Measurements from ENCODE around the gene SYNGR2. TPM values are rescaled to one million over a fixed set of nuclear protein-coding genes. Genes with fewer than 3 reads are reported as not detected.
"Not testable (repeated sequence)": the region's sequence is repeated elsewhere in the genome, so short reads cannot be mapped to it uniquely, and the experiment has no call there.

SYNGR2 gene
- total and polyA plus RNA-seq, 8 donors = 28.6 to 219 (median 56.6) TPM

DNA sequence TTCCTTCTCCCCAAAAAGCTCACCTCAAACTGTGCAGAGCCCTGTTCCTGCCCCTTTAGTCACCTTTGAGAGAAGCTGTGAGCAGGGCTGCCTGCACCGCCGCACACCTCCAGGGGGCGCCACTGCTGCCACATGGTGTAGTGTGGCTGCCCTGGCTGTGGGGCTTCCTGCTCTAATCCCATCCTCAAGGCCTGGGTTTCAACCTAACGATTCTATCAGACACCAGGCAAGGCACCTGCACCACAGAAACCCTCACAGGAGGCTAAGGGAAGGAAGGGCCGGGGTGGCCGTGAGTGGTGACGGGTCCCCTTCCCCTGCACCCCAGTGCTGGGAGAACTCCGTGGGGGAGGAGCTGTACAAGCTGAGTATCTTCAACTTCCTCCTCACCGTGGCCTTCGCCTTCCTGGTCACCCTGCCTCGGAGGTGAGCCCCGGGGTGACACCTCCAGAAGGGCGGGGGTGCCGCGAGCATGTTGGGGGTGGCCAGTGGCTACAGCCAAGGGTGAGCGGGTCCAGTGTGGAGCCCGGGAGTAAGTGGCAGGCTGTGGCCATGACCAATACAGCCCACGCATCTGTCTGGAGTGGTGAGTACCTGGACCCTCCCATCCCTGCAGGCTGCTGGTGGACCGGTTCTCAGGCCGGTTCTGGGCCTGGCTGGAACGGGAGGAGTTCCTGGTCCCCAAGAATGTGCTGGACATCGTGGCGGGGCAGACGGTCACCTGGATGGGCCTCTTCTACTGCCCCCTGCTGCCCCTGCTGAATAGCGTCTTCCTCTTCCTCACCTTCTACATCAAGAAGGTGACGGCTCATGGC is 30.8 kb upstream of the SYNGR2 start:
- Histone ChIP-seq H3K27ac (peak overlapping the region in 2 of 5 donors; percentile 18 to 31), H3K9me3 (no peaks in the 10 kb centered on the region), H3K27me3 (no peaks in the 10 kb centered on the region), H3K4me1 (peaks cover 19 to 76% (median 35%) of the 10 kb centered on the region in 4 donors), H3K36me3 (peaks cover 0 to 9% (median 0%) of the 10 kb centered on the region in 4 donors), H3K4me3 (no peak overlapping the region)
- 50 to 59% (median 50%) methylated on average over 23 to 26 of the region's 26 CpGs for WGBS, 5 donors
- intact Hi-C loops (cut with DNase I; ENCODE audit: low total_unique reads) = no loop called here
- peak in 1 of 2 donors; percentile 39 for DNase-seq
- no peak for TF ChIP-seq EP300 (IDR thresholded peaks at IDR 0.05)
- no peak for TF ChIP-seq POLR2A (IDR thresholded peaks at IDR 0.05)
- TF ChIP-seq, protein P1, sequence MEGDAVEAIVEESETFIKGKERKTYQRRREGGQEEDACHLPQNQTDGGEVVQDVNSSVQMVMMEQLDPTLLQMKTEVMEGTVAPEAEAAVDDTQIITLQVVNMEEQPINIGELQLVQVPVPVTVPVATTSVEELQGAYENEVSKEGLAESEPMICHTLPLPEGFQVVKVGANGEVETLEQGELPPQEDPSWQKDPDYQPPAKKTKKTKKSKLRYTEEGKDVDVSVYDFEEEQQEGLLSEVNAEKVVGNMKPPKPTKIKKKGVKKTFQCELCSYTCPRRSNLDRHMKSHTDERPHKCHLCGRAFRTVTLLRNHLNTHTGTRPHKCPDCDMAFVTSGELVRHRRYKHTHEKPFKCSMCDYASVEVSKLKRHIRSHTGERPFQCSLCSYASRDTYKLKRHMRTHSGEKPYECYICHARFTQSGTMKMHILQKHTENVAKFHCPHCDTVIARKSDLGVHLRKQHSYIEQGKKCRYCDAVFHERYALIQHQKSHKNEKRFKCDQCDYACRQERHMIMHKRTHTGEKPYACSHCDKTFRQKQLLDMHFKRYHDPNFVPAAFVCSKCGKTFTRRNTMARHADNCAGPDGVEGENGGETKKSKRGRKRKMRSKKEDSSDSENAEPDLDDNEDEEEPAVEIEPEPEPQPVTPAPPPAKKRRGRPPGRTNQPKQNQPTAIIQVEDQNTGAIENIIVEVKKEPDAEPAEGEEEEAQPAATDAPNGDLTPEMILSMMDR (IDR thresholded peaks at IDR 0.05) = no peak
- TF ChIP-seq POLR2AphosphoS5 (IDR thresholded peaks at IDR 0.05) = no peak

DNA sequence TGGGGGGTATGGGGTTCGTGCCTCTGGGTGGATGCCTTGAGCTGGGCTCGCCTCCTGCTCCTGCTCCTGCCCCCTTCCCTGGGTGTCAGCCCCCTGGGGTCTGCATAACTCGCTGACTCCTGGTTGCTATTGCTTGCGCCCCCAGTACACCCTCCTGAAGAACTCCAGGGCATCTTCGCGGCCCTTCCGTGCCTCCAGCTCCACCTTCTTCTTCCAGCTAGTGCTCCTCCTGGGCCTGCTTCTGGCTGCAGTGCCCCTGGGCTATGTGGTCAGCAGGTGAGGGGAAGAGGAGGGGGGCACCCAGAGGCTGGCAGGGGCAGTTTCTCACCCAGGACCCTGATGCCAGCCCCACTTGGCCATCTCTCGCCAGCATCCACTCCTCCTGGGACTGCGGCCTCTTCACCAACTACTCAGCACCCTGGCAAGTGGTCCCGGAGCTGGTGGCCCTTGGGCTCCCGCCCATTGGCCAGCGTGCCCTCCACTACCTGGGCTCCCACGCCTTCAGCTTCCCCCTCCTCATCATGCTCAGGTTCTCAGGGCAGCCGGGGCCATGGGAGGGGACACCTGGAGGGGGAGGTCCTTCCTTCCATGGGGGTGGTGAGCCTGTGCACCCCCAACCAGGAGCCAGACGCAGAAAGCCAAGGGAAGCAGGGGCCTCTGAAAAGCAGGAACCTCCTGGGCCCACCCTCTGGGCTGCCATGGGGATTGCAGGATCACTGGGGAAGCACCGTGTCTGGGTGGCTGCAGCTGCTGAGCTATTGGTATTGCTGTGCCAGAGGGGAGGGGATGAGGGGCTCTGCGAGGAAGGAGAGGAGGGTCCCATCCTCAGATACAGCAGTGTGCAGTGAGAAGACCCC is 29.9 kb upstream of the SYNGR2 start:
- WGBS, 5 donors = 81 to 85% (median 84%) methylated on average over 12 to 17 of the region's 17 CpGs
- intact Hi-C loops (cut with DNase I; ENCODE audit: low total_unique reads) = no loop called here
- Histone ChIP-seq H3K4me1 (peaks cover 19 to 76% (median 34%) of the 10 kb centered on the region in 4 donors), H3K36me3 (peaks cover 0 to 9% (median 0%) of the 10 kb centered on the region in 4 donors), H3K4me3 (no peak overlapping the region), H3K27ac (peak overlapping the region in 1 of 5 donors; percentile 18), H3K27me3 (no peaks in the 10 kb centered on the region), H3K9me3 (no peaks in the 10 kb centered on the region)
- TF ChIP-seq, protein P1 (IDR thresholded peaks at IDR 0.05) = no peak
- TF ChIP-seq EP300 (IDR thresholded peaks at IDR 0.05) (no peak), POLR2AphosphoS5 (IDR thresholded peaks at IDR 0.05) (no peak), POLR2A (IDR thresholded peaks at IDR 0.05) (no peak)
- DNase-seq = peak in 1 of 2 donors; percentile 14

DNA sequence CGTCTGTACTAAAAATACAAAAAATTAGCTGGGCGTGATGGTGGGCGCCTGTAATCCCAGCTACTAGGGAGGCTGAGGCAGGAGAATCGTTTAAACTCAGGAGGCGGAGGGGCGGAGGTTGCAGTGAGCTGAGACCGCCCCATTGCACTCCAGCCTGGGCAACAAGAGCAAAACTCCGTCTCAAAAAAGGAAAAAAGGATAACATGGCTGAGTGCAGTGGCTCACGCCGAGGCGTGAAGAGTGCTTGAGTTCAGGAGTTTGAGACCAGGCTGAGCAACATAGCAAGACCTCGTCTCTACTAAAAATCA is 28.6 kb upstream of the SYNGR2 start:
- DNase-seq; H3K36me3 ChIP-seq; H3K9me3 ChIP-seq; H3K27me3 ChIP-seq; intact Hi-C loops (cut with DNase I; ENCODE audit: low total_unique reads); H3K4me3 ChIP-seq: not testable (repeated sequence)
- WGBS, 5 donors = 72 to 79% (median 74%) methylated on average over 12 of the region's 12 CpGs
- Histone ChIP-seq H3K27ac (peak overlapping the region; percentile 16 to 52 (median 48)), H3K4me1 (peaks cover 26 to 78% (median 44%) of the 10 kb centered on the region in 4 donors)

DNA sequence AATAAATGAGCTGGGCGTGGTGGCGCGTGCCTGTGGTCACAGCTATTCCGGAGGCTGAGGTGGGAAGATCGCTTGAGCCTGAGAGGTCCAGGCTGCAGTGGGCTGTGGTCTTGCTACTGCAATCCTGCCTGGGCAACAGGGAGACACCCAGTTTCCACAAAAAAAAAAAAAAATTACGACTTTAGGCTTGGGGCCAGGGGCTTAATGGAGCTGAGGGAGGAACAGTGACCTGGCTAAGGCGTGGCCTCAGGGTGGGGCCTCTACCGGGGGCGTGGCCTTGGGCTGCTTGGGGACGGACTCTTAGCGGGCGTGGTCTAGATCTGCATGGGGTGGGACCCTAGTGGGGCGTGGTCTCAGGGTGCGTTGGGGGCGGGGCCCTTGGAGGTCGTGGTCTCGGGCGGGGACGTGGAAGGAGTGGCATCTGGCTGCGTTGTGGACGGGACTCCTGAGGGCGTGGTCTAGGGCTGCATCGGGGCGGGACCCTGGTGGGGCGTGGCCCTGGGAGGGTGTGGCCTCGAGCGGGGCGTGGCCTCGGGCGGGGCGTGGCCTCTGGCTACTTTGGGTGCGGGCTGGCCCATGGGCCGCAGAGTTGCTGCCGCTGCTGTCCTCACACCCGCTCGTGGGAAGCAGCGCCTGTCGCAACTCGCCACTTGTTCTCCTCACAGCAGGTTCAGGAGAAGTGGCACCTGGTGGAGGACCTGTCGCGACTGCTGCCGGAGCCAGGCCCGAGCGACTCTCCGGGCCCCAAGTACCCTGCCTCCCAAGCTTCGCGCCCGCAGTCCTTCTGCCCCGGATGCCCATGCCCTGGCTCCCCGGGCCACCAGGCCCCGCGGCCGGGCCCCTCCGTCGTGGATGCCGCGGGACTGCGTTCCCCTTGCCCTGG is 28.0 kb upstream of the SYNGR2 start:
- H3K9me3 ChIP-seq = no peaks in the 10 kb centered on the region
- peaks cover 32 to 84% (median 50%) of the 10 kb centered on the region in 4 donors for H3K4me1 ChIP-seq
- H3K4me3 ChIP-seq = peak overlapping the region; percentile 13 to 22 (median 20)
- peak overlapping the region; percentile 22 to 52 (median 48) for H3K27ac ChIP-seq
- WGBS, 5 donors = 16 to 27% (median 22%) methylated on average over 31 to 58 of the region's 58 CpGs
- H3K36me3 ChIP-seq = peaks cover 0 to 3% (median 0%) of the 10 kb centered on the region in 4 donors
- peak; percentile 96 for DNase-seq
- no peaks in the 10 kb centered on the region for H3K27me3 ChIP-seq
- intact Hi-C loops (cut with DNase I; ENCODE audit: low total_unique reads) = no loop called here
- TF ChIP-seq POLR2AphosphoS5 (IDR thresholded peaks at IDR 0.05) (peak in 2 of 3 donors; percentile 51 to 71), EP300 (IDR thresholded peaks at IDR 0.05) (no peak)

Data from stomach (tissue), 9 donors.